Stimulated activated memory B cell treated with anti-CD40 and anti-IgM and Interleukin-4, amounts not matched to agents 10 μg/mL and 1 μg/mL and 100 μg/mL, for 72 hours (primary cell): ENCODE measurements around the gene PSMG3.

Source experiments
- ATAC-seq: fragments of 150-1000 bp; cut with Tn5 transposase; 2 replicates; pipeline ENCODE4 v1.10.0; 2021
- H3K27ac Mint-ChIP-seq: one replicate; pipeline ENCODE4 v1.8.0; 2022; ENCODE audit warnings: mild to moderate bottlenecking, mixed read lengths
- H3K27me3 Mint-ChIP-seq: one replicate; pipeline ENCODE4 v1.8.0; 2022; ENCODE audit warnings: mixed read lengths
- H3K36me3 Mint-ChIP-seq: one replicate; pipeline ENCODE4 v1.8.0; 2022; ENCODE audit warnings: mixed read lengths
- H3K4me1 Mint-ChIP-seq: one replicate; pipeline ENCODE4 v1.8.0; 2022; ENCODE audit warnings: mixed read lengths
- H3K4me3 Mint-ChIP-seq: one replicate; pipeline ENCODE4 v1.8.0; 2022; ENCODE audit warnings: mild to moderate bottlenecking, moderate library complexity, mixed read lengths
- H3K9me3 Mint-ChIP-seq: one replicate; pipeline ENCODE4 v1.8.0; 2022; ENCODE audit warnings: mixed read lengths

PSMG3 gene

GRCh38 chr7:1558841-1559625 lies 10.8 kb downstream of the PSMG3 start:
- H3K27me3 Mint-ChIP-seq: peaks cover 53% of the 10 kb centered on the region
- H3K27ac Mint-ChIP-seq: no peak overlapping the region
- no peaks in the 10 kb centered on the region for H3K36me3 Mint-ChIP-seq
- no peaks in the 10 kb centered on the region for H3K9me3 Mint-ChIP-seq
- no peak for ATAC-seq
- H3K4me3 Mint-ChIP-seq: no peak overlapping the region
- peaks cover 17% of the 10 kb centered on the region for H3K4me1 Mint-ChIP-seq

GRCh38 chr7:1558181-1558811 lies 11.5 kb downstream of the PSMG3 start:
- no peaks in the 10 kb centered on the region for H3K36me3 Mint-ChIP-seq
- H3K4me1 Mint-ChIP-seq: peaks cover 17% of the 10 kb centered on the region
- peaks cover 53% of the 10 kb centered on the region for H3K27me3 Mint-ChIP-seq
- no peak overlapping the region for H3K27ac Mint-ChIP-seq
- ATAC-seq: no peak
- no peak overlapping the region for H3K4me3 Mint-ChIP-seq
- H3K9me3 Mint-ChIP-seq: no peaks in the 10 kb centered on the region

GRCh38 chr7:1557771-1558170 lies 12.1 kb downstream of the PSMG3 start:
- peaks cover 53% of the 10 kb centered on the region for H3K27me3 Mint-ChIP-seq
- H3K36me3 Mint-ChIP-seq: no peaks in the 10 kb centered on the region

GRCh38 chr7:1557006-1557405 lies 12.8 kb downstream of the PSMG3 start:
- Mint-ChIP-seq H3K36me3 (no peaks in the 10 kb centered on the region), H3K4me3 (no peak overlapping the region), H3K9me3 (no peaks in the 10 kb centered on the region), H3K27me3 (peaks cover 48% of the 10 kb centered on the region), H3K4me1 (peaks cover 17% of the 10 kb centered on the region), H3K27ac (no peak overlapping the region)
- no peak for ATAC-seq

More at GRCh38 chr7:1557771-1558170, 12.1 kb downstream of the PSMG3 start:
- H3K4me1 Mint-ChIP-seq: peaks cover 17% of the 10 kb centered on the region
- no peak overlapping the region for H3K27ac Mint-ChIP-seq
- no peak for ATAC-seq
- no peak overlapping the region for H3K4me3 Mint-ChIP-seq
- H3K9me3 Mint-ChIP-seq: no peaks in the 10 kb centered on the region

GRCh38 chr7:1555813-1556543 lies 13.9 kb downstream of the PSMG3 start, which contains the start of gene TMEM184A:
TSS of gene TMEM184A (minus strand) at chr7:1556205. CDS start at chr7:1555484, 721 bp downstream.
- peak; percentile 59 for ATAC-seq
- Mint-ChIP-seq H3K27me3 (peaks cover 38% of the 10 kb centered on the region), H3K4me3 (no peak within 1 kb of the TSS), H3K27ac (no peak within 1 kb of the TSS), H3K36me3 (no peaks in the 10 kb centered on the region), H3K4me1 (peaks cover 17% of the 10 kb centered on the region), H3K9me3 (no peaks in the 10 kb centered on the region)

- ATAC-seq: no peak
- peaks cover 30% of the 10 kb centered on the region for H3K27me3 Mint-ChIP-seq
- H3K9me3 Mint-ChIP-seq: no peaks in the 10 kb centered on the region
- no peaks in the 10 kb centered on the region for H3K36me3 Mint-ChIP-seq
- no peak overlapping the region for H3K27ac Mint-ChIP-seq
- no peak overlapping the region for H3K4me3 Mint-ChIP-seq
- peaks cover 17% of the 10 kb centered on the region for H3K4me1 Mint-ChIP-seq
Observed at GRCh38 chr7:1555046-1555812, 14.6 kb downstream of the PSMG3 start.

GRCh38 chr7:1554333-1555045 lies 15.3 kb downstream of the PSMG3 start:
- peaks cover 25% of the 10 kb centered on the region for H3K27me3 Mint-ChIP-seq
- peaks cover 17% of the 10 kb centered on the region for H3K4me1 Mint-ChIP-seq
- no peaks in the 10 kb centered on the region for H3K9me3 Mint-ChIP-seq
- H3K36me3 Mint-ChIP-seq: no peaks in the 10 kb centered on the region
- H3K27ac Mint-ChIP-seq: no peak overlapping the region
- no peak for ATAC-seq
- no peak overlapping the region for H3K4me3 Mint-ChIP-seq

- Mint-ChIP-seq H3K36me3 (no peaks in the 10 kb centered on the region), H3K27me3 (peaks cover 25% of the 10 kb centered on the region), H3K9me3 (no peaks in the 10 kb centered on the region), H3K4me3 (no peak overlapping the region), H3K27ac (no peak overlapping the region), H3K4me1 (peaks cover 20% of the 10 kb centered on the region)
- no peak for ATAC-seq
Observed at GRCh38 chr7:1553512-1554210, 16.2 kb downstream of the PSMG3 start.

- Mint-ChIP-seq H3K27ac (no peak overlapping the region), H3K36me3 (no peaks in the 10 kb centered on the region), H3K27me3 (peaks cover 32% of the 10 kb centered on the region), H3K4me3 (no peak overlapping the region), H3K4me1 (peaks cover 28% of the 10 kb centered on the region), H3K9me3 (no peaks in the 10 kb centered on the region)
- ATAC-seq: no peak
Observed at GRCh38 chr7:1552200-1552599, 17.6 kb downstream of the PSMG3 start.

- no peak for ATAC-seq
- peaks cover 24% of the 10 kb centered on the region for H3K27me3 Mint-ChIP-seq
- H3K4me3 Mint-ChIP-seq: no peak overlapping the region
- peaks cover 20% of the 10 kb centered on the region for H3K4me1 Mint-ChIP-seq
- H3K9me3 Mint-ChIP-seq: no peaks in the 10 kb centered on the region
- no peaks in the 10 kb centered on the region for H3K36me3 Mint-ChIP-seq
- H3K27ac Mint-ChIP-seq: no peak overlapping the region
Observed at GRCh38 chr7:1550846-1551155, 19.0 kb downstream of the PSMG3 start.

- peaks cover 16% of the 10 kb centered on the region for H3K4me1 Mint-ChIP-seq
- no peaks in the 10 kb centered on the region for H3K36me3 Mint-ChIP-seq
- no peak for ATAC-seq
- H3K27me3 Mint-ChIP-seq: peaks cover 19% of the 10 kb centered on the region
- no peaks in the 10 kb centered on the region for H3K9me3 Mint-ChIP-seq
- H3K4me3 Mint-ChIP-seq: no peak overlapping the region
- no peak overlapping the region for H3K27ac Mint-ChIP-seq
Observed at GRCh38 chr7:1550005-1550845, 19.6 kb downstream of the PSMG3 start.

- H3K4me3 Mint-ChIP-seq: no peak overlapping the region
- peaks cover 11% of the 10 kb centered on the region for H3K27me3 Mint-ChIP-seq
- no peak for ATAC-seq
- H3K4me1 Mint-ChIP-seq: peaks cover 16% of the 10 kb centered on the region
- H3K9me3 Mint-ChIP-seq: no peaks in the 10 kb centered on the region
- no peak overlapping the region for H3K27ac Mint-ChIP-seq
- no peaks in the 10 kb centered on the region for H3K36me3 Mint-ChIP-seq
Observed at GRCh38 chr7:1549357-1550004, 20.4 kb downstream of the PSMG3 start.

- no peaks in the 10 kb centered on the region for H3K9me3 Mint-ChIP-seq
- no peak overlapping the region for H3K27ac Mint-ChIP-seq
- H3K4me1 Mint-ChIP-seq: peaks cover 20% of the 10 kb centered on the region
- no peaks in the 10 kb centered on the region for H3K36me3 Mint-ChIP-seq
- H3K4me3 Mint-ChIP-seq: no peak overlapping the region
- no peak for ATAC-seq
- peaks cover 7% of the 10 kb centered on the region for H3K27me3 Mint-ChIP-seq
Observed at GRCh38 chr7:1548944-1549343, 20.9 kb downstream of the PSMG3 start.
